Coronary artery (tissue), 2 donors: Measurements from ENCODE around the gene MYL5.

Experiments
- DNase-seq: peaks from one replicate; pipeline ENCODE4 v3.0.0-alpha.2; 2017; ENCODE audit warnings: low spot score
- H3K27ac ChIP-seq, 2 donors: fragments of 200-600 bp; sonication (generic); one replicate each; pipeline ENCODE4 v1.5.1; 2016 to 2019
- H3K4me3 ChIP-seq: fragments of 200-600 bp; sonication (generic); 2 replicates; pipeline ENCODE4 v1.5.1; 2016; ENCODE audit warnings: mild to moderate bottlenecking, moderate library complexity
- TF ChIP-seq, protein P1 (sequence below): fragments of 200-600 bp; sonication (generic); IDR thresholded peaks from one replicate; pipeline ENCODE4 v1.5.1; 2019; ENCODE audit warnings: antibody characterized with exemption

MYL5 gene, protein sequence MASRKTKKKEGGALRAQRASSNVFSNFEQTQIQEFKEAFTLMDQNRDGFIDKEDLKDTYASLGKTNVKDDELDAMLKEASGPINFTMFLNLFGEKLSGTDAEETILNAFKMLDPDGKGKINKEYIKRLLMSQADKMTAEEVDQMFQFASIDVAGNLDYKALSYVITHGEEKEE

DNA sequence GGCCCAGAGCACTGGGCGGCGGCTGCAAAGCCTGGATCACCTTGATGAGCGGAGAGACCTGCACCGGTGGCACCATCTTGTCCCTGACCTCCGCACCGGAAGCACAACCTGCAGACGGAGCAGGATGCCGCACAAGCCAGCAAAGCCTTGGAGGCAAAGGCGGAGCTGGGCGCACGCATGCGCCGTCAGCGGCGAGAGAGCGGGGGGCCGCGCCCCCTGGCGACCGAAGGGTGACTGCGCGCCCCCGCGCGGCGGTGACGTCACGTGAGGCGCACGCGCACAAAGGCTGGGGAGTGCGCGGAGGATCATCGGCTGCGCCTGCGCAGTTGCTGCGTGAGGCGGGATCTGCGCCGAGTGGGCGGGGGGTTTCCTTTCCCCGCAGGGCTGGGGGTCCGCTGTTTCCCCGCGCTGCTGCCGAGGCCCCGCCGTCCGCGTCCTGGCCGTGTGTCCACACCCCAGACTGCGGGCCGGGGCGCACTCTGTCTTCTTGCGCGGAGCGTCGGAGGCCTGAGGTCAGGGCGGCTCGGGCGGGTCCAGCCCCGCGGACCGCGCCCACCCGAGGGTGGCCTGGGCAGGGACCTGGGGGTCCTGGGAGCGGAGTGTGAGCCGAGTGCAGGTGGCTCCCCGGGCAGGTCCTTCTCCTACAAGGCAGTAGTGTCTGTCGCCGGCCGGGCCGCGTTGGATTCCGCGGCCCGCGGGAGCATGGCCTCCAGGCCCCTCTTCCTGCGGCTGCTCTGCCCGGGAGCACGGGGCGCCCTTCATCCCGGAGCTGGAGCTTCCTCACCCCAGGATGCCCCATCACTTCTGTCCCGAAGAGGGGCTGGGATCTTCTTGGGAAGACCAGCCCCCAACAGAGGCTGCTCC is at the start of gene MYL5, which contains the start of gene ATP5ME:
MYL5 (plus strand) TSS at position 371 of the 864 bp plus-strand sequence. CDS start 3,485 bp downstream, outside the sequence.
ATP5ME (minus strand) TSS at position 105 of the 864 bp plus-strand sequence; CDS start at position 76, 29 bp downstream.
- TF ChIP-seq, protein P1, sequence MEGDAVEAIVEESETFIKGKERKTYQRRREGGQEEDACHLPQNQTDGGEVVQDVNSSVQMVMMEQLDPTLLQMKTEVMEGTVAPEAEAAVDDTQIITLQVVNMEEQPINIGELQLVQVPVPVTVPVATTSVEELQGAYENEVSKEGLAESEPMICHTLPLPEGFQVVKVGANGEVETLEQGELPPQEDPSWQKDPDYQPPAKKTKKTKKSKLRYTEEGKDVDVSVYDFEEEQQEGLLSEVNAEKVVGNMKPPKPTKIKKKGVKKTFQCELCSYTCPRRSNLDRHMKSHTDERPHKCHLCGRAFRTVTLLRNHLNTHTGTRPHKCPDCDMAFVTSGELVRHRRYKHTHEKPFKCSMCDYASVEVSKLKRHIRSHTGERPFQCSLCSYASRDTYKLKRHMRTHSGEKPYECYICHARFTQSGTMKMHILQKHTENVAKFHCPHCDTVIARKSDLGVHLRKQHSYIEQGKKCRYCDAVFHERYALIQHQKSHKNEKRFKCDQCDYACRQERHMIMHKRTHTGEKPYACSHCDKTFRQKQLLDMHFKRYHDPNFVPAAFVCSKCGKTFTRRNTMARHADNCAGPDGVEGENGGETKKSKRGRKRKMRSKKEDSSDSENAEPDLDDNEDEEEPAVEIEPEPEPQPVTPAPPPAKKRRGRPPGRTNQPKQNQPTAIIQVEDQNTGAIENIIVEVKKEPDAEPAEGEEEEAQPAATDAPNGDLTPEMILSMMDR: peak; percentile 90
- H3K27ac ChIP-seq: peak within 1 kb of the TSS; percentile 87 to 99
- peak within 1 kb of the TSS; percentile 100 for H3K4me3 ChIP-seq
- peak; percentile 97 for DNase-seq

DNA sequence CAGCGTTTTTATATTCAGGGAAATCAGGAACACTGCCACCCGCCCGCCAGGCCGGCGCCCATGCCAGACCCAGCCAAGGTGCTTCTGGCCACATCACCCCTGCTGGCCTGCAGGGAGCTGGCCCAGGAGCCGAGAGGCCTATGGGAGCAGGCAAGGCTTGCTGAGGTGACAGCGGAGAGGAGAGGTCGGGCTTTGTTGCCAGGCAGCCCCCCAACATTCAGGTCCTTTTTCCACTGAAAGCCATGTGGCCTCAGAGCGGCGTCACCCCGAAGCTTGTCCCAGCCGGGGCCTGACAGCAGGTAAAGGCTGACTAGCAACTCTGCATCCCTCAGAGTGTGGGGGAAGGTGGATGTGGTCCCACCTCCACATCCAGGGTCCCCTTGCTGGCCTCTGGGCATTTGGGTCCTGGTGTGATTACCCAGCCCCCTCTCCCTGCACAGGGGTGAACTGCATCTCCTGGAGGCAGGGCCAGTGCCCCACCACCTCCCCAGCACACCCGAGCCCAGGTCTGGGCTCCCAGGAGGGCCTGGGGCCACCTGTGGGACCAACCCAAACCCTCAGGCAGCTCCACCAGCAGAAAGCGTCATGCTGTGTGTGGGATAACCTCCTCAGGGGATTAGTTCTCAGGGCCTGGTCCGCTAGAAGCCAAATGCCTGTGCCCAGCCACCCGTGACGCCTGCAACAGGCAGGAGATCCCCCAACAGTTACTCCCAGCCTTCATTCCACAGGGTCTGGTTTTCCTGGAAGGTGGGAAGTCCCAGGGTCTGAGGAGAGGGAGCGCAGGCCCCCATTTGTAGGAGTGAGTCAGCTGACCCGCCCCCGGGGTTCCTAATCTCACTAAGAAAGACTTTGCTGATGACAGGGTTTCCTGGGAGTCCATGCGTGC is 49.4 kb upstream of the MYL5 start, which contains the start of gene PDE6B:
PDE6B (plus strand) TSS at position 869 of the 886 bp plus-strand sequence. CDS start 54 bp downstream, outside the sequence.
- H3K4me3 ChIP-seq: no peak within 1 kb of the TSS
- no peak for DNase-seq
- no peak within 1 kb of the TSS for H3K27ac ChIP-seq
- TF ChIP-seq, protein P1: no peak

DNA sequence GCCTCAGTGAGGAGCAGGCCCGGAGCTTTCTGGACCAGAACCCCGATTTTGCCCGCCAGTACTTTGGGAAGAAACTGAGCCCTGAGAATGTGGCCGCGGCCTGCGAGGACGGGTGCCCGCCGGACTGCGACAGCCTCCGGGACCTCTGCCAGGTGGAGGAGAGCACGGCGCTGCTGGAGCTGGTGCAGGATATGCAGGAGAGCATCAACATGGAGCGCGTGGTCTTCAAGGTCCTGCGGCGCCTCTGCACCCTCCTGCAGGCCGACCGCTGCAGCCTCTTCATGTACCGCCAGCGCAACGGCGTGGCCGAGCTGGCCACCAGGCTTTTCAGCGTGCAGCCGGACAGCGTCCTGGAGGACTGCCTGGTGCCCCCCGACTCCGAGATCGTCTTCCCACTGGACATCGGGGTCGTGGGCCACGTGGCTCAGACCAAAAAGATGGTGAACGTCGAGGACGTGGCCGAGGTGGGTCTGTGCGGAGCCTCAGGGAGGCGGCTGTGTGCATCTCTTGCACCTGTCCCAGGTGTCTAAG is 48.6 kb upstream of the MYL5 start:
- no peak overlapping the region for H3K4me3 ChIP-seq
- no peak overlapping the region for H3K27ac ChIP-seq
- TF ChIP-seq, protein P1: no peak
- no peak for DNase-seq

DNA sequence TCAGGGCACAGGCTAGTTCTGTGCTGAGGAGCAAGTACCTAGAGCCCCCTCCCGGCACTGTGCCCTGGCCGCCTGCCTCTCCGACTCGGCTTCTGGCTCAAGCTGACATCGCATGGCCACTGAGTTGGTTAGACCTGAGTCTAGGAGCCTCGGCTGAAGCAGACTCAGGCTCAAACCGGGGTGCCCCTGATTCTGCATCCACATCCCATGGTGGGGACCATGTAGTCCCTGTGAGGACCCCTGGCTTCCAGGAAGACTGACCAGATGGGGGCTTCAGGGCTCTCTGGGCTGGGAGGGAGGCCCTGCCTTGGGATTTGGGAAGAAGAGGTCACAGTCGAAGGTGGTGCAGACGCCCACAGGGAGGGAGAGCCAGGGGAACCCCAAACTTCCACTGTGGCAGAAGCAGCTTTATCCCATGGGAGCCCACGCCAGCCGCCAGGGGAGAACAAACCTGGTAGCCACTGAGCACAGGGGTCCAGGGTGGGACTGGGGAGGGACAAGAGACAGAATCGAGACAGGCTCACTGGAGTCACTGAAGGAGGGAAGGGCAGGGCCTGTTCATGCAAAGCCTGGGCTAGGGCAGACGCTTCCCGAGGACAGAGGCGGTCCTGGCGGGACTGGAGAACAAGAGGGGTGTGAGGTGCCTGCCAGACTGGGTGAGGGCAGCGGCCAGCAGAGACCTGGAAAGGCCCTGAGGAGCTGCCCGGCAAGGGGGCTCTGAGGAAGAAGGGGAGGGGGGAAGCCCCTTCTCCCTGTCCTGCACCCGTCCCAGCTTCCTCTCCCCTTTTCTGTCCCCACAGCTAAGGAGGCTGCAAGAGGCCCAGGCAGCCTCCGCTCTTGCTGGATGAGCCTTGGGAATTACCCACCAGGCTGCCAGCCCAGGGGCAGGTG is 47.9 kb upstream of the MYL5 start:
- no peak for DNase-seq
- TF ChIP-seq, protein P1: no peak
- no peak overlapping the region for H3K27ac ChIP-seq
- no peak overlapping the region for H3K4me3 ChIP-seq

DNA sequence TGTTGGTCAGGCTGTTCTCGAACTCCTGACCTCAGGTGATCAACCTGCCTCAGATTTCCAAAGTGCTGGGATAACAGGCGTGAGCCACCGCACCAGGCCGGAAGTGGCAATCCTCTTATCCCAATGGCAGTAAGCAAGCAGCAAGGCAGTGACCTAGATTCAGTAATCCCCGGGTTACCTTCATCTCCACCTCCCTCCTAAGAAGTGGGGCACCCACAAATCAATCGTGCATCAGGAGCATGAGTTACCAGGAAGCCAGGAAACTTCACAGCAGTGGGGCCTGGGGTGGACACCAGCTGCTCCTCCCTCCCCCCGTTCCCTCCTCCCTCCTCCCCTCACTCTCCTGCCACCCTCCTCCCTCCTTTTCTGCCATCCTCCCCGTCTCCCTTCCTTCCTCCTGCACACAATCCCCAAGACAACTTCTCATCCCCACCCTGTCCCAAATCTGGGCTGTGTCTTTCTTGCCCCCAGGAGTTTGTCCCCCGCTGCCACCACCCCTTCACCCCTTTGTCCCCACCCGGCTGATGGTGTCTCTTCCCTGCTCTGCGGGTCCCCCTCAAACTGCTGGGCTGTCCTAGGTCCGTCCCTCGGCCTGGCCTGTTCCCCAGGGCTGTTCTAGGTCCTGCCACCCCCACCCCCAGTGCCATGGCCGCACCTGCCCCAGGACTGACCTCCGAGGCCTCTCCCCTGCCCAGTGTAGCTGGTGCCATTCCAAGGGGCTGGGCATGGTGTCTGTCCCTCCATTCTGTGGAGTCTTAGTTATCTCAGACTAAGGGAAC is 46.8 kb upstream of the MYL5 start:
- no peak overlapping the region for H3K27ac ChIP-seq
- TF ChIP-seq, protein P1: no peak
- no peak overlapping the region for H3K4me3 ChIP-seq
- no peak for DNase-seq
